Neutrophil (primary cell): ENCODE results near the gene UBAC2.

Experiments
- H3K27ac ChIP-seq: fragments of 200-600 bp; sonication (generic); 2 replicates; pipeline ENCODE4 v1.5.1; 2016; ENCODE audit warnings: mild to moderate bottlenecking, moderate library complexity
- H3K27me3 ChIP-seq: fragments of 200-600 bp; sonication (generic); 2 replicates; pipeline ENCODE4 v1.6.0; 2016; ENCODE audit warnings: mild to moderate bottlenecking
- H3K36me3 ChIP-seq: fragments of 200-600 bp; sonication (generic); 2 replicates; pipeline ENCODE4 v1.5.1; 2017
- H3K4me1 ChIP-seq, 2 experiments: fragments of 200-600 bp in 1 of 2; sonication (generic) in 1 of 2; 1 replicate in 1 of 2; 2 replicates in 1 of 2; pipeline versions ENCODE4 v1.5.1 to v1.6.1; 2013 to 2016; ENCODE audit warnings: low read depth in 1 of 2, low read length in 1 of 2, mild to moderate bottlenecking in 1 of 2, moderate library complexity in 1 of 2; ENCODE audit not compliant: control insufficient read depth in 1 of 2, insufficient read depth in 1 of 2
- H3K4me3 ChIP-seq, 2 experiments: fragments of 200-600 bp in 1 of 2; sonication (generic) in 1 of 2; 1 replicate in 1 of 2; 2 replicates in 1 of 2; pipeline ENCODE4 v1.5.1; 2013 to 2016; ENCODE audit warnings: low read depth in 1 of 2, low read length in 1 of 2, mild to moderate bottlenecking in 1 of 2, moderate library complexity in 1 of 2
- H3K9me3 ChIP-seq: fragments of 200-600 bp; sonication (generic); 2 replicates; pipeline ENCODE4 v1.5.1; 2016
- CTCF ChIP-seq: fragments of 200-600 bp; sonication (generic); IDR thresholded peaks from 2 replicates; pipeline ENCODE4 v1.5.1; 2016; ENCODE audit warnings: antibody characterized with exemption

The UBAC2 gene

DNA sequence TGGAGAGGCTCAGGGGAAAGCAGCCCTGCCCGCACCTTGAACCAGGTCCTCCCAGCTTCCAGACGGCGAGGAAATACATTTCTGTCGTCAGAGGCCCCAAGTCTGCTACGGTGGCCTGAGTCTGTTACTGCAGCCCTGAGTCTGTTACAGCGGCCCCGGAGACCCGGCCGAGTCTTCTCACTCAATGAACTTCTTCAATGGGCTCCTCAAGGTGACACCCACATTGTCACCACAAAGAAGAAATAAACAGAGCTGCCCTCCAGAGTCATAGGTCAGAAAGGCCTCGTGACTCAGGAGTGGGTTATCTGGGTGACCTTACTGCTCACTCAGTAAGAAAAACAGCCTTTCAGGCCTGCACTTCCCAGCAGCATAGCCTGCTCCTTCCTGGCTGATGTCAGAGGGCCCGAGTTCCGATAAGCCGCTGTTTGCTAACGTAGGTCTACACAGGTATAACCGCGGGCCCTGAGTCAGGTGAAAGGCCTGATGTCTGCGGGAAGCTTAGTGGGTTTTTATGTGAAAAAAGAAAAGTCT is 233.7 kb downstream of the UBAC2 start:
- Histone ChIP-seq H3K27me3 (peaks cover 46% of the 10 kb centered on the region), H3K27ac (no peak overlapping the region), H3K9me3 (no peaks in the 10 kb centered on the region), H3K4me1 (peaks cover 21 to 35% of the 10 kb centered on the region in 2 experiments), H3K4me3 (no peak overlapping the region), H3K36me3 (no peaks in the 10 kb centered on the region)
- no peak for TF ChIP-seq CTCF

DNA sequence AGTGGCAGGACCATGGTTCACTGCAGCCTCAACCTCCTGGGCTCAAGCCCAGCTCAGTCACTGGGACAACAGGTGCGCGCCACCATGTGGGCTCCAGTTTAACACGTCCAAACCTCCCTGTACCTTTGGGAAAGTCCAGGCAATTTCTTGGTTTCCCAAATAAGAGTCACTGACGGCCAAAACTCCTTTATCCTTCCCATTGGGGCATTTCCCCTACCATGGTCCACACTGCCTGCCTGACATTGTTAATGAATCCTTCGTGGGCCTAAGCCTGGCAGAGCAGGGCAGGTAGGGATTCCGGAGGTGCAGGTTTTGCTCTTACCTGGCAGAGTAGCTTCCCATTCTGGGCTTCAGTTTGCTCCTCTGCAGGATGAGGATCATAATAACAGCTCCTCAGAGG is 234.5 kb downstream of the UBAC2 start:
- H3K27ac ChIP-seq, result no peak overlapping the region
- TF ChIP-seq CTCF, result no peak
- peaks cover 21 to 35% of the 10 kb centered on the region in 2 experiments for H3K4me1 ChIP-seq

GRCh38 chr13:99435998-99436397 is 235.3 kb downstream of the UBAC2 start:
- Histone ChIP-seq H3K4me3 (no peak overlapping the region), H3K27ac (no peak overlapping the region), H3K9me3 (no peaks in the 10 kb centered on the region), H3K4me1 (peaks cover 21 to 33% of the 10 kb centered on the region in 2 experiments), H3K36me3 (no peaks in the 10 kb centered on the region), H3K27me3 (peaks cover 55% of the 10 kb centered on the region)
- no peak for TF ChIP-seq CTCF

More for the DNA sequence above, 234.5 kb downstream of the UBAC2 start:
- no peak overlapping the region for H3K4me3 ChIP-seq
- no peaks in the 10 kb centered on the region for H3K9me3 ChIP-seq
- peaks cover 49% of the 10 kb centered on the region for H3K27me3 ChIP-seq
- no peaks in the 10 kb centered on the region for H3K36me3 ChIP-seq
